Hepatocyte (in vitro differentiated cells): ENCODE measurements around the gene HPSE2. TPM values are rescaled to one million over a fixed set of nuclear protein-coding genes. Genes with fewer than 3 reads are reported as not detected.

Source experiments
- DNase-seq: peaks from one replicate; pipeline ENCODE4 v3.0.0-alpha.2; 2016; ENCODE audit warnings: low spot score
- H2AFZ ChIP-seq: fragments of 200-600 bp; sonication (generic); 2 replicates; pipeline ENCODE4 v1.6.0; 2016; ENCODE audit warnings: antibody characterized with exemption, mild to moderate bottlenecking
- H3K27ac ChIP-seq: fragments of 200-600 bp; sonication (generic); 2 replicates; pipeline ENCODE4 v1.5.1; 2016; ENCODE audit warnings: mild to moderate bottlenecking
- H3K27me3 ChIP-seq: fragments of 200-600 bp; sonication (generic); 2 replicates; pipeline ENCODE4 v1.6.1; 2016
- H3K36me3 ChIP-seq: fragments of 200-600 bp; sonication (generic); replicated peaks from 2 replicates; pipeline ENCODE4 v1.5.1; 2016; ENCODE audit warnings: low read depth; ENCODE audit not compliant: insufficient read depth
- H3K4me1 ChIP-seq: fragments of 200-600 bp; sonication (generic); 2 replicates; pipeline ENCODE4 v1.5.1; 2016; ENCODE audit warnings: mild to moderate bottlenecking, moderate library complexity; ENCODE audit not compliant: insufficient read depth
- H3K4me2 ChIP-seq: fragments of 200-600 bp; sonication (generic); 2 replicates; pipeline ENCODE4 v1.6.0; 2016
- H3K4me3 ChIP-seq: fragments of 200-600 bp; sonication (generic); 2 replicates; pipeline ENCODE4 v1.5.1; 2016; ENCODE audit warnings: mild to moderate bottlenecking
- H3K79me2 ChIP-seq: fragments of 200-600 bp; sonication (generic); 2 replicates; pipeline ENCODE4 v1.6.0; 2017; ENCODE audit warnings: mild to moderate bottlenecking
- H3K9me2 ChIP-seq: fragments of 200-600 bp; sonication (generic); replicated peaks from 2 replicates; pipeline ENCODE4 v1.6.0; 2017; ENCODE audit warnings: mild to moderate bottlenecking; ENCODE audit not compliant: insufficient read depth
- H3K9me3 ChIP-seq: fragments of 200-600 bp; sonication (generic); 2 replicates; pipeline ENCODE4 v1.5.1; 2016; ENCODE audit warnings: low read depth, mild to moderate bottlenecking
- H4K20me1 ChIP-seq: fragments of 200-600 bp; sonication (generic); 2 replicates; pipeline ENCODE4 v1.6.0; 2016; ENCODE audit warnings: mild to moderate bottlenecking; ENCODE audit not compliant: insufficient read depth, poor library complexity, severe bottlenecking
- EZH2 ChIP-seq: fragments of 200-600 bp; sonication (generic); IDR thresholded peaks from 2 replicates; pipeline ENCODE4 v1.6.1; 2016; ENCODE audit warnings: antibody characterized with exemption, mild to moderate bottlenecking, borderline replicate concordance
- EZH2phosphoT487 ChIP-seq: fragments of 200-600 bp; sonication (generic); IDR thresholded peaks from one replicate; pipeline ENCODE4 v1.6.1; 2018; ENCODE audit warnings: antibody characterized with exemption, mild to moderate bottlenecking, low read depth, moderate library complexity; ENCODE audit not compliant: unreplicated experiment, severe bottlenecking
- WGBS: methylation state at CpG from one replicate; pipeline ENCODE4 v1.1.6; 2016; ENCODE audit warnings: low lambda C conversion rate; ENCODE audit errors: missing lambda C conversion rate; 5-methylcytosine and 5-hydroxymethylcytosine counted together
- polyA plus RNA-seq: library from polyadenylated mRNA; unstranded; fragments of >200 nt; fragmentation: Nextera tagmentation; extraction: Ambion mirVana; gene quantifications from 2 replicates; pipeline ENCODE4 v1.2.1, GENCODE V29; 2016
- total RNA-seq: library from RNA; depleted of rRNA; stranded (reverse); fragments of >200 nt; gene quantifications from 2 replicates; pipeline ENCODE4 v1.2.3, GENCODE V29; 2014
- TF ChIP-seq, protein P1 (sequence below): fragments of 200-600 bp; sonication (generic); IDR thresholded peaks from 2 replicates; pipeline ENCODE4 v1.5.1; 2016; ENCODE audit warnings: antibody characterized with exemption, mild to moderate bottlenecking; ENCODE audit not compliant: poor library complexity

HPSE2 gene
- total and polyA plus RNA-seq, 2 experiments from 2014 or later = 3.7 to 5.7 TPM

DNA sequence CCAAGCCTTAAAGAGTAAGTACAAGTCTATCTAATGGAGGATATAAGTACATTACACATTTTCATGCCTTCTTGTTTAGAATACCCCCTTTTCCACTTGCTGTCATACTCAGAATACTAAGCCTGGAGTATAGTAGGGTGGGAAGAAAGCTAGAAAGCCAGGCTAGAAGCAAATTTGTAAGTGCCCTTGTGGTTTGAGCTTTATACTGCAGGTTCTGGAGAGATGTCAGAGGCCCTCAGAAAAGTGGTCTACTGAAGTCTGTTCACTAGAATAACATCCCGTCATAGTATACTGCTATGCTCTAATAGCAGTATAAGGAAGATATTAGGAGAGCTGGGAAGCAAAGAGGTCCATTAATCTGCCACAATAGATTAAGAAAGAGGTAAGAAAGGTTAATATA, 62.7 kb downstream of the HPSE2 start:
- H3K4me2 ChIP-seq = no peak overlapping the region
- no peaks in the 10 kb centered on the region for H3K9me3 ChIP-seq
- H4K20me1 ChIP-seq = no peaks in the 10 kb centered on the region
- H3K9me2 ChIP-seq = no peaks in the 10 kb centered on the region
- no peaks in the 10 kb centered on the region for H3K4me1 ChIP-seq
- H2AFZ ChIP-seq = no peak overlapping the region
- H3K27me3 ChIP-seq = no peaks in the 10 kb centered on the region
- TF ChIP-seq, protein P1, sequence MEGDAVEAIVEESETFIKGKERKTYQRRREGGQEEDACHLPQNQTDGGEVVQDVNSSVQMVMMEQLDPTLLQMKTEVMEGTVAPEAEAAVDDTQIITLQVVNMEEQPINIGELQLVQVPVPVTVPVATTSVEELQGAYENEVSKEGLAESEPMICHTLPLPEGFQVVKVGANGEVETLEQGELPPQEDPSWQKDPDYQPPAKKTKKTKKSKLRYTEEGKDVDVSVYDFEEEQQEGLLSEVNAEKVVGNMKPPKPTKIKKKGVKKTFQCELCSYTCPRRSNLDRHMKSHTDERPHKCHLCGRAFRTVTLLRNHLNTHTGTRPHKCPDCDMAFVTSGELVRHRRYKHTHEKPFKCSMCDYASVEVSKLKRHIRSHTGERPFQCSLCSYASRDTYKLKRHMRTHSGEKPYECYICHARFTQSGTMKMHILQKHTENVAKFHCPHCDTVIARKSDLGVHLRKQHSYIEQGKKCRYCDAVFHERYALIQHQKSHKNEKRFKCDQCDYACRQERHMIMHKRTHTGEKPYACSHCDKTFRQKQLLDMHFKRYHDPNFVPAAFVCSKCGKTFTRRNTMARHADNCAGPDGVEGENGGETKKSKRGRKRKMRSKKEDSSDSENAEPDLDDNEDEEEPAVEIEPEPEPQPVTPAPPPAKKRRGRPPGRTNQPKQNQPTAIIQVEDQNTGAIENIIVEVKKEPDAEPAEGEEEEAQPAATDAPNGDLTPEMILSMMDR = no peak
- TF ChIP-seq EZH2phosphoT487 (no peak), EZH2 (no peak)
- no peak overlapping the region for H3K4me3 ChIP-seq
- 86% methylated on average over 1 of the region's 1 CpG for WGBS
- DNase-seq = no peak
- H3K79me2 ChIP-seq = no peaks in the 10 kb centered on the region
- no peaks in the 10 kb centered on the region for H3K36me3 ChIP-seq
- H3K27ac ChIP-seq = no peak overlapping the region

DNA sequence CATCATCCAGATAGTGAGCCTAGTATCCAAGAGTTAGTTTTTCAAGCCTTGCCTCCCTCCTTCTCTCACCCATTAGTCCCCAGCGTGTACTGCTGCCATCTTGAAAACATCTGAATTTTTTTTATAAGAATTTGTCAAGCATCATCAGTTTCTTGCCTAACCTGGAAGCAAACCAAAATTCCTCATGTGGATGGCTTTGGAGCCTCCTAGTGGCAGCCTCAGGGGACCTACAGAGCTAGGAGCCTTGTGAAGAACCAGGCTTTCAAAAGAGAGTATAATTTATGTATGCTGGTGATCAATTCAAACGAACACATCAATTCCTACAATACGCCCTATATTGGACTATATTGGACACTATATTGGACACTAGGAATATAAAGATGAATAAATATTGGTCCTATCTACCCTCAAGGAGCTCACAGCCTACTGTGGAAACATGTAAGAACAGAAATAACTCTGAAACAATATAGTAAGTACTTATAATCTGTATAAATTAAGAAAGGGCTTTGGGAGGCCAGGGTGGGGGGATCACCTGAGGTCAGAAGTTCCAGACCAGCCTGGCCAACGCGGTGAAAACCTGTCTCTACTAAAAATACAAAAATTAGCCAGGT, 63.4 kb downstream of the HPSE2 start:
- DNase-seq = peak; percentile 80
- no peak overlapping the region for H2AFZ ChIP-seq
- no peaks in the 10 kb centered on the region for H3K4me1 ChIP-seq
- H3K27ac ChIP-seq = no peak overlapping the region
- no peaks in the 10 kb centered on the region for H3K9me2 ChIP-seq
- no peak overlapping the region for H3K4me2 ChIP-seq
- H3K9me3 ChIP-seq = no peaks in the 10 kb centered on the region
- H3K4me3 ChIP-seq = no peak overlapping the region
- TF ChIP-seq, protein P1 = peak; percentile 84
- no peak for TF ChIP-seq EZH2
- H3K79me2 ChIP-seq = no peaks in the 10 kb centered on the region
- H3K27me3 ChIP-seq = no peaks in the 10 kb centered on the region
- no peaks in the 10 kb centered on the region for H3K36me3 ChIP-seq
- 37% methylated on average over 5 of the region's 5 CpGs for WGBS
- H4K20me1 ChIP-seq = no peaks in the 10 kb centered on the region

DNA sequence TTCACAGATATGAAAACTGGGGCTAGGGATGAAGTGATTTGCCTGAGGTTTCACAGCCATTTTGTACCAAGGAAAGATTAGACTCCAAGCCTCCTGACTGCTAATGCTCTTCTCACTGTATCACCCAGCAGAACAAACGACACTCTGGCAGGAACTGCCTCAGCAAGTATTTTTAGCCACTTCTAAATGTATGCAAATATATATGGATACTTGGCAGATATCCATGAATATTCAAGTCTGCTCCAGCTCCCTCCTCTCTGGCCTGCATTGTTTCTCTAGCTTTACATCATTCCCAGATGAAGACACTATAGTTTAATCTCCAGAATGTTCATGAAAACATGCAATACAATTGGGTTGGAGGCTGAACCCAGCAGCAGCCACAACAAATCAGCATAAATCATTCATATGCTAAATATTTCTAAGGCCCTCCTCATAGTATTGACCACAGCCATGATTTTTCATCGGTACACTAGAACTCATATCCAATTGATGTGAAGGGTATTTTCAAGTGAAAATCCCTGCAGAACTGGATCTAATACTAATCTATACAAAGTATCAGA, 65.5 kb downstream of the HPSE2 start:
- Histone ChIP-seq H3K27me3 (no peaks in the 10 kb centered on the region), H3K9me2 (no peaks in the 10 kb centered on the region), H3K79me2 (no peaks in the 10 kb centered on the region), H3K9me3 (no peaks in the 10 kb centered on the region), H3K4me2 (no peak overlapping the region), H3K4me1 (no peaks in the 10 kb centered on the region), H3K4me3 (no peak overlapping the region), H2AFZ (no peak overlapping the region), H4K20me1 (no peaks in the 10 kb centered on the region), H3K36me3 (no peaks in the 10 kb centered on the region), H3K27ac (no peak overlapping the region)
- DNase-seq = no peak
- TF ChIP-seq EZH2phosphoT487 = no peak
- no peak for TF ChIP-seq EZH2
- TF ChIP-seq, protein P1 = no peak
- WGBS = 58% methylated on average over 2 of the region's 2 CpGs
